ENCODE data around the gene NPDC1. TPM values are rescaled to one million over a fixed set of nuclear protein-coding genes. Genes with fewer than 3 reads are reported as not detected.

NPDC1 gene
- total and polyA plus RNA-seq, 4 donors = 2.7 to 14.5 (median 7.3) TPM

GRCh38 chr9:137015540-137015930, 30.4 kb downstream of the NPDC1 start:
- Histone ChIP-seq H3K4me1 (ENCODE audit: control insufficient read depth in 4 of 4, insufficient read depth in 4 of 4, low read length in 3 of 4) (no peaks in the 10 kb centered on the region), H3K27ac (ENCODE audit: low read depth in 1 of 2, low read length in 2 of 2) (no peak overlapping the region), H3K4me3 (ENCODE audit: low read depth in 1 of 3, low read length in 3 of 3) (no peak overlapping the region), H3K36me3 (ENCODE audit: control insufficient read depth in 4 of 4, insufficient read depth in 3 of 4, low read depth in 1 of 4, low read length in 3 of 4) (peaks cover 2 to 43% (median 19%) of the 10 kb centered on the region in 4 donors), H3K9me3 (ENCODE audit: control insufficient read depth in 4 of 4, low read length in 3 of 4) (no peaks in the 10 kb centered on the region), H3K9ac (ENCODE audit: low read depth in 1 of 2, low read length in 2 of 2) (no peak overlapping the region), H3K27me3 (ENCODE audit: control insufficient read depth in 4 of 4, insufficient read depth in 4 of 4, low read length in 3 of 4) (no peaks in the 10 kb centered on the region)
- 97% methylated on average over 25 of the region's 25 CpGs for WGBS
- DNase-seq (ENCODE audit: low spot score) = no peak
- TF ChIP-seq GABPA (IDR thresholded peaks at IDR 0.05 in 1 of 2, conservative IDR thresholded peaks at IDR 0.05 in 1 of 2) (no peak), TAF1 (conservative IDR thresholded peaks at IDR 0.05) (no peak), ZBTB33 (IDR thresholded peaks at IDR 0.05) (no peak), NR2F2 (IDR thresholded peaks at IDR 0.05) (no peak), RXRA (IDR thresholded peaks at IDR 0.05) (no peak), ATF3 (IDR thresholded peaks at IDR 0.05) (no peak), EGR1 (IDR thresholded peaks at IDR 0.05; ENCODE audit: low read depth in 2 of 2) (no peak), SP1 (IDR thresholded peaks at IDR 0.05) (no peak), YY1 (IDR thresholded peaks at IDR 0.05) (no peak), HNF4A (conservative IDR thresholded peaks at IDR 0.05) (no peak), HNF4G (IDR thresholded peaks at IDR 0.05) (no peak), FOXA1 (IDR thresholded peaks at IDR 0.05) (no peak), RAD21 (IDR thresholded peaks at IDR 0.05) (no peak), REST (IDR thresholded peaks at IDR 0.05) (no peak), JUND (IDR thresholded peaks at IDR 0.05) (no peak), FOXA2 (IDR thresholded peaks at IDR 0.05) (no peak)
- TF ChIP-seq, protein P1, sequence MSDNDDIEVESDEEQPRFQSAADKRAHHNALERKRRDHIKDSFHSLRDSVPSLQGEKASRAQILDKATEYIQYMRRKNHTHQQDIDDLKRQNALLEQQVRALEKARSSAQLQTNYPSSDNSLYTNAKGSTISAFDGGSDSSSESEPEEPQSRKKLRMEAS (IDR thresholded peaks at IDR 0.05) = no peak
- TF ChIP-seq, protein P2, sequence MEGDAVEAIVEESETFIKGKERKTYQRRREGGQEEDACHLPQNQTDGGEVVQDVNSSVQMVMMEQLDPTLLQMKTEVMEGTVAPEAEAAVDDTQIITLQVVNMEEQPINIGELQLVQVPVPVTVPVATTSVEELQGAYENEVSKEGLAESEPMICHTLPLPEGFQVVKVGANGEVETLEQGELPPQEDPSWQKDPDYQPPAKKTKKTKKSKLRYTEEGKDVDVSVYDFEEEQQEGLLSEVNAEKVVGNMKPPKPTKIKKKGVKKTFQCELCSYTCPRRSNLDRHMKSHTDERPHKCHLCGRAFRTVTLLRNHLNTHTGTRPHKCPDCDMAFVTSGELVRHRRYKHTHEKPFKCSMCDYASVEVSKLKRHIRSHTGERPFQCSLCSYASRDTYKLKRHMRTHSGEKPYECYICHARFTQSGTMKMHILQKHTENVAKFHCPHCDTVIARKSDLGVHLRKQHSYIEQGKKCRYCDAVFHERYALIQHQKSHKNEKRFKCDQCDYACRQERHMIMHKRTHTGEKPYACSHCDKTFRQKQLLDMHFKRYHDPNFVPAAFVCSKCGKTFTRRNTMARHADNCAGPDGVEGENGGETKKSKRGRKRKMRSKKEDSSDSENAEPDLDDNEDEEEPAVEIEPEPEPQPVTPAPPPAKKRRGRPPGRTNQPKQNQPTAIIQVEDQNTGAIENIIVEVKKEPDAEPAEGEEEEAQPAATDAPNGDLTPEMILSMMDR (IDR thresholded peaks at IDR 0.05; ENCODE audit: low read depth, low read length, missing input control) = no peak
